Heart left ventricle (tissue), 16 donors: ENCODE data around the gene PNRC1. TPM values are rescaled to one million over a fixed set of nuclear protein-coding genes. Genes with fewer than 3 reads are reported as not detected.

Experiments
- ATAC-seq, 4 donors: fragments of 200-7000 bp; cut with Tn5 transposase; one replicate each; pipeline ENCODE4 v1.9.1; 2020 to 2022; ENCODE audit warnings: moderate library complexity in 4 of 4, mild to moderate bottlenecking in 3 of 4, moderate number of reproducible peaks in 1 of 4
- DNase-seq, 5 donors: peaks; one replicate each; pipeline ENCODE4 v3.0.0-alpha.2; 2020
- H3K27ac ChIP-seq, 12 donors: fragments of 200-600 bp; sonication (generic) in 4 of 12; one replicate each; pipeline versions ENCODE4 v1.5.0 to v1.8.0; 2016 to 2022; ENCODE audit warnings: mild to moderate bottlenecking in 2 of 12
- H3K27me3 ChIP-seq, 9 donors: fragments of 200-600 bp; sonication (generic) in 2 of 9; one replicate each; pipeline versions ENCODE4 v1.5.1 to v1.8.0; 2016 to 2022; ENCODE audit warnings: mild to moderate bottlenecking in 3 of 9
- H3K36me3 ChIP-seq, 9 donors: fragments of 200-600 bp; sonication (generic) in 2 of 9; one replicate each; pipeline versions ENCODE4 v1.5.0 to v1.8.0; 2018 to 2022; ENCODE audit warnings: mild to moderate bottlenecking in 2 of 9
- H3K4me1 ChIP-seq, 12 donors: fragments of 200-600 bp; sonication (generic) in 4 of 12; one replicate each; pipeline versions ENCODE4 v1.5.0 to v1.8.0; 2016 to 2022; ENCODE audit warnings: mild to moderate bottlenecking in 3 of 12
- H3K4me3 ChIP-seq, 12 donors: fragments of 200-600 bp; sonication (generic) in 4 of 12; one replicate each; pipeline versions ENCODE4 v1.5.0 to v1.8.0; 2017 to 2022; ENCODE audit warnings: mild to moderate bottlenecking in 9 of 12, moderate library complexity in 4 of 12
- H3K9me3 ChIP-seq, 12 donors: fragments of 200-600 bp; sonication (generic) in 4 of 12; one replicate each; pipeline versions ENCODE4 v1.5.0 to v1.8.0; 2016 to 2022; ENCODE audit warnings: mild to moderate bottlenecking in 1 of 12
- CTCF ChIP-seq, 12 donors: fragments of 200-600 bp; sonication (generic) in 4 of 12; IDR thresholded peaks; one replicate each; pipeline versions ENCODE4 v1.5.0 to v1.8.0; 2018 to 2022; ENCODE audit warnings: antibody characterized with exemption in 12 of 12, mild to moderate bottlenecking in 5 of 12
- POLR2A ChIP-seq, 2 donors: fragments of 450-650 bp; IDR thresholded peaks; one replicate each; pipeline ENCODE4 v1.6.1; 2017; ENCODE audit warnings: antibody characterized with exemption in 2 of 2, mild to moderate bottlenecking in 2 of 2, moderate library complexity in 2 of 2
- whole genome bisulfite sequencing, 4 donors: extraction: QIAGEN DNeasy Blood & Tissue Kit in 2 of 4; methylation state at CpG; one replicate each; pipeline versions ENCODE4 v1.1.5 to v1.1.7; 2013 to 2018; 5-methylcytosine and 5-hydroxymethylcytosine counted together
- intact Hi-C, 10 donors: fragments of 100-400 bp; cut with DNase I; formaldehyde crosslinking; loops; one replicate each; pipeline versions ENCODE4 v1.11.1 to v1.14.2; 2022
- polyA plus RNA-seq, 2 donors: library from polyadenylated mRNA; stranded (reverse); fragments of 200-250 nt; gene quantifications; one replicate each; pipeline ENCODE4 v1.2.3, GENCODE V29; 2013
- total RNA-seq, 9 donors: library from RNA; depleted of rRNA in 2 of 9; stranded (reverse); fragments of >200 nt in 2 of 9; fragmentation: NEBNext Ultra II Directional in 3 of 9; extraction: Animal tissue kit (Norgen Biotek cat#: 25700) in 3 of 9; gene quantifications; one replicate each; pipeline versions ENCODE4 v1.1.0 to v1.2.4, GENCODE V29; 2016 to 2023
- donor health status: ischemic (EF 13 %, LVEDD 7.1; RV severe dilation, severe dysfunction).
- donor health status: healthy with polysubstance abuse.
- donor health status: DM: no; HTN: yes; CAD: no.
- donor health status: DM: no; HTN: no; CAD: no.
- donor health status: ischemic (EF 25% LVEDD 6.9; RV normal size, moderate dysfunction).
- donor health status: ischemic (EF 25% LVEDD 5.7; RV mildly dilated, moderate dysfunction).
- donor health status: healthy.
- donor health status: DM: yes; HTN: yes; CAD: no.
- donor health status: ischemic (EF 35%, LVEDD 5.7; RV mildly dilated, moderate dysfunction).
- donor health status: nonischemic (EF 11% LVEDD 7.7; RV severe dilation, severe dysfunction).
- donor health status: DM: yes; HTN: yes; CAD: no.
- donor health status: PGD.
- donor health status: ischemic (EF 29% LVEDD 5.4; RV normal size, mild dysfunction).
- donor health status: nonischemic (EF 23%, LVEDD 6.1; RV moderate dilation, normal function).

PNRC1 gene
- total and polyA plus RNA-seq, 11 donors, result 46.1 to 280 (median 183) TPM

- DNase-seq, result peak in 3 of 5 donors; percentile 25 to 42 (median 41)
- WGBS, 4 donors, result 76 to 81% (median 79%) methylated on average over 7 of the region's 7 CpGs
- no peaks in the 10 kb centered on the region for H3K36me3 ChIP-seq
- H3K9me3 ChIP-seq, result peaks cover 0 to 14% (median 10%) of the 10 kb centered on the region in 12 donors
- no peak for TF ChIP-seq CTCF (IDR thresholded peaks at IDR 0.05)
- no peak for TF ChIP-seq POLR2A (IDR thresholded peaks at IDR 0.05)
- no peaks in the 10 kb centered on the region for H3K27me3 ChIP-seq
- H3K4me1 ChIP-seq, result peaks cover 4 to 54% (median 25%) of the 10 kb centered on the region in 12 donors
- H3K4me3 ChIP-seq, result peak overlapping the region in 5 of 12 donors; percentile 6 to 29 (median 24)
- ATAC-seq, result peak; percentile 8 to 49 (median 44)
- intact Hi-C loops, result loop anchor here in 9 of 10 donors (1.0 to 10.0 kb wide), 9 partner anchors 10 to 52 kb away; partner anchors contain the start of gene PNRC1 (in 6 of the 9)
- H3K27ac ChIP-seq, result peak overlapping the region; percentile 62 to 97 (median 82)
Observed at GRCh38 chr6:89034586-89035251, 45.8 kb upstream of the PNRC1 start.

GRCh38 chr6:89035252-89036101 is 45.1 kb upstream of the PNRC1 start:
- Histone ChIP-seq H3K36me3 (no peaks in the 10 kb centered on the region), H3K4me3 (peak overlapping the region in 10 of 12 donors; percentile 0 to 29 (median 14)), H3K9me3 (peaks cover 0 to 14% (median 10%) of the 10 kb centered on the region in 12 donors), H3K27ac (peak overlapping the region; percentile 62 to 97 (median 82)), H3K4me1 (peaks cover 4 to 54% (median 25%) of the 10 kb centered on the region in 12 donors), H3K27me3 (no peaks in the 10 kb centered on the region)
- intact Hi-C loops, result loop anchor here in 9 of 10 donors (1.0 to 10.0 kb wide), 8 partner anchors 11 to 53 kb away; partner anchors contain the start of gene PNRC1 (in 7 of the 9)
- 13 to 21% (median 17%) methylated on average over 13 to 14 of the region's 14 CpGs for whole genome bisulfite sequencing, 4 donors
- ATAC-seq, result peak; percentile 92 to 96 (median 94)
- TF ChIP-seq CTCF (IDR thresholded peaks at IDR 0.05) (no peak), POLR2A (IDR thresholded peaks at IDR 0.05) (no peak)
- DNase-seq, result peak; percentile 66 to 95 (median 71)

GRCh38 chr6:89037141-89037900 is 43.2 kb upstream of the PNRC1 start:
- Histone ChIP-seq H3K27me3 (no peaks in the 10 kb centered on the region), H3K4me3 (no peak overlapping the region), H3K9me3 (peaks cover 0 to 14% (median 10%) of the 10 kb centered on the region in 12 donors), H3K27ac (peak overlapping the region in 2 of 12 donors; percentile 93 to 95), H3K36me3 (no peaks in the 10 kb centered on the region), H3K4me1 (peaks cover 4 to 51% (median 24%) of the 10 kb centered on the region in 12 donors)
- 77 to 94% (median 82%) methylated on average over 2 to 5 of the region's 5 CpGs for WGBS, 4 donors
- no peak for ATAC-seq
- TF ChIP-seq CTCF (IDR thresholded peaks at IDR 0.05), result no peak
- TF ChIP-seq POLR2A (IDR thresholded peaks at IDR 0.05), result no peak
- intact Hi-C loops, result loop anchor here in 8 of 10 donors (2.0 to 10.0 kb wide), 4 partner anchors 40 to 53 kb away; partner anchors contain the start of gene PNRC1 (in 5 of the 8)
- DNase-seq, result no peak
